ENCODE results near the gene FUT2. TPM values are rescaled to one million over a fixed set of nuclear protein-coding genes. Genes with fewer than 3 reads are reported as not detected.
"Not testable (repeated sequence)": the region's sequence is repeated elsewhere in the genome, so short reads cannot be mapped to it uniquely, and the experiment has no call there.

Gene FUT2
- total RNA-seq, 1 experiment from 2014 or later: not detected

DNA sequence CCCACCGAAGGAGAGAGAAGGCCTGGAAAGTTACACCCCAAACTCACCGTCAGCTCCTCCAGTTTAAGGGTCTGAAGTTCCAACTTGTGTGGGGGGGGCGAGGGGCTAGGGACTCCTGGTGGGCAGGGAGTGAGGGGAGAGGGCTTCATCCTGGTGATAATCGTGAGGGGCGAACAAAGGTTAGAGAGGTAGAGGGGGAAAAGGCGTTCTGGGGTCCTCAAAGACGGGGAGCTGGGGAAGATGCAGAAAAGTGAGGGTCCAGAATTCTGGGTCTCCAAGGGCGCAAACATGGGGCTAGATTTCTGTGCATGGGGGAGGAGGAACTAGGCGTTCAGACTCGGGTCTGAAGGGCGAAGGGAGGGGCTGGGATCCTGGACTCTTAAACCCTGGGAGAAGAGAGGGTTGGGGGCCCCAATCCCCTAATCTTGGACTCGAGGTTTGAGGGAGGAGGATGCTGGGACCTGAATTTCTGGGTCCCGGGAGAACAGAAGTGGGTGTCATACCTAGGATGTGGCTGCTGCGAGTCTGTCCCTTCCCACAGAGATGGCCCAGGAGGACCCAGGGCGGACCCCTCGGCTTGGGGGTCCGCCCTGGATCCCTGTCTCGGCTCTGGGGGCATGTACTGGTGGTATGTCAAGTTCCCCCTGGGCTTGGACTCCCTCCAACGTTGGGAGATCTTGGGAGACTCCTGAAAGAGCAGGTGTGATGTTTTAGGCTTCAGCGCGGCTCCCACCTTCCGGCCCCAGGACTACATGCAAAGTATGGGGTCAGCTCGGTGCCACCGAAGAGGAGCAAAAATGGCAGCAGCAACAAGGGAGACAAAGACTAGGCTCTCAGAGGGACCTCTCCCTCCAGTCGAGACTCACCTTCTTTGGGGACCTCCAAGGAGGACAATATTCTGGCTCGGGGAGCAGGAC is 19.2 kb downstream of the FUT2 start:
- peak overlapping the region; percentile 80 for H3K4me3 ChIP-seq (ENCODE audit: low read length)

DNA sequence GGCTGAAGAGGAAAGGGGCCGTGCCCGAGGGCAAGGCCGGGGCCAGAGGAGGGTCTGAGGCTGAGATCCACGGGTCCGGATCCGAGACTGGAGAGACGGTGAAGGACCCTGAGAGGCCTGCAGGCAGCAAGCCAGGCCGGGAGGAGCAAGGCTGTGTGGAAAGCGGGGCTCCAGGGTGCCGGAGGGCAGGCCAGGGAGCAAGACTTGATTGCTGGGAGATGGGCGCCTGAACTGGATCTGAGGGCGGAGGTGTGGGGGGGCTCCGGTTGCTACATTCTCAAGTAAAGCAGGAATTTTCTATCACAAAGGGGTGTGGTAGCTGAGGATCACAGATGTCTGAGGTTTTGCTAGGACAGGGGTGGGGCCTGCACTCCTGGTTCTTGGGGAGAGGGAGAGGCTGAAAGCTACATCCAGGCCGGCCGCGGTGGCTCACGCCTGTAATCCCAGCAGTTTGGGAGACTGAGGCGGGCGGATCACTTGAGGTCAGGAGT is 20.0 kb downstream of the FUT2 start:
- Histone ChIP-seq H3K9me3 (ENCODE audit: low read length) (peaks cover 5% of the 10 kb centered on the region), H3K9ac (ENCODE audit: low read length) (peak overlapping the region; percentile 96), H3K4me2 (ENCODE audit: low read depth, low read length, poor library complexity, severe bottlenecking) (peak overlapping the region; percentile 100), H3K4me3 (ENCODE audit: low read length) (peak overlapping the region; percentile 80; the same call in 1 of the 2 replicates), H3K9me2 (replicated peaks; ENCODE audit: insufficient read depth, low read length) (no peaks in the 10 kb centered on the region), H3K27me3 (ENCODE audit: low read length) (no peaks in the 10 kb centered on the region), H2AFZ (ENCODE audit: low read length) (no peak overlapping the region), H3K27ac (ENCODE audit: low read length) (no peak overlapping the region), H3K36me3 (ENCODE audit: insufficient read depth, low read length) (no peaks in the 10 kb centered on the region), H3K79me2 (ENCODE audit: low read length) (peaks cover 9% of the 10 kb centered on the region; the same call in 1 of the 2 replicates), H3K4me1 (ENCODE audit: low read length) (peaks cover 28% of the 10 kb centered on the region), H4K20me1 (ENCODE audit: insufficient read depth, low read depth, low read length) (no peaks in the 10 kb centered on the region)
- no peak for DNase-seq

More for the DNA sequence above, 19.2 kb downstream of the FUT2 start:
- H3K9ac ChIP-seq (ENCODE audit: low read length): peak overlapping the region; percentile 96
- peak overlapping the region; percentile 100 for H3K4me2 ChIP-seq (ENCODE audit: low read depth, low read length, poor library complexity, severe bottlenecking)
- peak overlapping the region; percentile 35 for H3K27ac ChIP-seq (ENCODE audit: low read length)
- DNase-seq: no peak
- H3K36me3 ChIP-seq (ENCODE audit: insufficient read depth, low read length): no peaks in the 10 kb centered on the region
- peaks cover 23% of the 10 kb centered on the region for H3K4me1 ChIP-seq (ENCODE audit: low read length)
- H3K79me2 ChIP-seq (ENCODE audit: low read length): peaks cover 9% of the 10 kb centered on the region; the same call in 1 of the 2 replicates
- peaks cover 5% of the 10 kb centered on the region for H3K9me3 ChIP-seq (ENCODE audit: low read length)
- peak overlapping the region; percentile 25; the same call in 1 of the 2 replicates for H2AFZ ChIP-seq (ENCODE audit: low read length)
- H3K27me3 ChIP-seq (ENCODE audit: low read length): no peaks in the 10 kb centered on the region
- no peaks in the 10 kb centered on the region for H3K9me2 ChIP-seq (replicated peaks; ENCODE audit: insufficient read depth, low read length)
- H4K20me1 ChIP-seq (ENCODE audit: insufficient read depth, low read depth, low read length): no peaks in the 10 kb centered on the region

DNA sequence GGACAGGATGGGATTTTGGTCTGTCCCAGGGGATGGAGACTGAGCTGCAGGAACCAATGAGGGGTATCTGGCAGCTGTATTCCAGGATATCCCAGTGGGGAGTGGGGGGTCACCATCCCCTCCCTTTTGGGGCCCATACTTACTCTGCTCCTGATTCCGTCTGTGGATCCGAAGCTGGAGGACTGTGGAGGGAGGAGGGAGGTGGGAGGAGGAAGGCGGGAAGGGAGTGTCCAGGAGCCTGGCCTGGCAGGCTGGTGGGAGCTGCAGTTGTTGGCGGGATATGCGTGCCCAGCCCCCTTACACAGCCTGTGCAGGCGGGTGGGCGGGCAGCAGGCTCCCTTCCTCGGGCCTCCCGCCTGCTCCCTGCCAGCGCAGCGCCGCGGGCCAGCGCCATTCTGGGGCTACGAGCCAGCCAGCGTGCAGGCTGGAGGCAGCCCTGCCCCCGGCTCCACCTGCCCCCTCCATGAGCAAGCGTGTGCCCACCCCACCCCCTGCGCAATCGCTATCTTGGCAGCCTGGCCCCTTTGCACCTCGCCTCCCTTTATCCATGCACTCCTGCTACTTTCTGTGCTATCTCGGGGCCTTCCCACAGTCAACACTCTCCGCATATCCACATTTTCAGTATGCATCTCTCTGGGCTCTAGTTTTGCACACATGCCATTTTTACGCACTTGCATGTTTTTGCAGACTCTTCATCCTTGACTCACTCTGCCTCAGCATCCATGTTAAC is 21.0 kb downstream of the FUT2 start:
- DNase-seq: no peak
- no peak overlapping the region for H3K27ac ChIP-seq (ENCODE audit: low read length)
- no peaks in the 10 kb centered on the region for H4K20me1 ChIP-seq (ENCODE audit: insufficient read depth, low read depth, low read length)
- no peak overlapping the region for H3K4me2 ChIP-seq (ENCODE audit: low read depth, low read length, poor library complexity, severe bottlenecking)
- H3K4me1 ChIP-seq (ENCODE audit: low read length): peaks cover 32% of the 10 kb centered on the region
- H3K36me3 ChIP-seq (ENCODE audit: insufficient read depth, low read length): no peaks in the 10 kb centered on the region
- H3K4me3 ChIP-seq (ENCODE audit: low read length): no peak overlapping the region
- no peak overlapping the region for H2AFZ ChIP-seq (ENCODE audit: low read length)
- H3K9me2 ChIP-seq (replicated peaks; ENCODE audit: insufficient read depth, low read length): no peaks in the 10 kb centered on the region
- H3K27me3 ChIP-seq (ENCODE audit: low read length): no peaks in the 10 kb centered on the region
- H3K9me3 ChIP-seq (ENCODE audit: low read length): no peaks in the 10 kb centered on the region
- H3K9ac ChIP-seq (ENCODE audit: low read length): no peak overlapping the region
- peaks cover 9% of the 10 kb centered on the region; the same call in 1 of the 2 replicates for H3K79me2 ChIP-seq (ENCODE audit: low read length)

DNA sequence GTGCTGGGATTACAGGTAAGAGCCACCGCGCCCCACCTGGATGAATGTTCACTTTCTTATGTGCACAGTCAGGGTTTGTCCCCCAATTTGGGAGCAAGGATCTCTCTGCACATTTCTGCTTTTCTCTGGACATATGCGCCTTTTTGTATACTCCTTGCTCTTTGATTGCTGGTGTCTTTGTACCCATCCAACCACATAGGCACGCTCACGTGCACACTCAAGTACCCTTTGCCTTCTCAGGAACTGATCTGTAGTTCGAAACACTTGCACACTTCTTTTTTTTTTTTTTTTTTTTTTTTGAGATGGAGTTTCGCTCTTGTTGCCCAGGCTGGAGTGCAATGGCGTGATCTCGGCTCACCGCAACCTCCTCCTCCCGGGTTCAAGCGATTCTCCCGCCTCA is 22.3 kb downstream of the FUT2 start:
- not testable (repeated sequence) for H3K4me3 ChIP-seq (ENCODE audit: low read length); H3K27ac ChIP-seq (ENCODE audit: low read length); H3K36me3 ChIP-seq (ENCODE audit: insufficient read depth, low read length); H3K79me2 ChIP-seq (ENCODE audit: low read length); H3K4me2 ChIP-seq (ENCODE audit: low read depth, low read length, poor library complexity, severe bottlenecking); H2AFZ ChIP-seq (ENCODE audit: low read length); H3K9me2 ChIP-seq (replicated peaks; ENCODE audit: insufficient read depth, low read length); H3K9ac ChIP-seq (ENCODE audit: low read length); DNase-seq; H4K20me1 ChIP-seq (ENCODE audit: insufficient read depth, low read depth, low read length); H3K9me3 ChIP-seq (ENCODE audit: low read length); H3K27me3 ChIP-seq (ENCODE audit: low read length)
- H3K4me1 ChIP-seq (ENCODE audit: low read length): peaks cover 27% of the 10 kb centered on the region

DNA sequence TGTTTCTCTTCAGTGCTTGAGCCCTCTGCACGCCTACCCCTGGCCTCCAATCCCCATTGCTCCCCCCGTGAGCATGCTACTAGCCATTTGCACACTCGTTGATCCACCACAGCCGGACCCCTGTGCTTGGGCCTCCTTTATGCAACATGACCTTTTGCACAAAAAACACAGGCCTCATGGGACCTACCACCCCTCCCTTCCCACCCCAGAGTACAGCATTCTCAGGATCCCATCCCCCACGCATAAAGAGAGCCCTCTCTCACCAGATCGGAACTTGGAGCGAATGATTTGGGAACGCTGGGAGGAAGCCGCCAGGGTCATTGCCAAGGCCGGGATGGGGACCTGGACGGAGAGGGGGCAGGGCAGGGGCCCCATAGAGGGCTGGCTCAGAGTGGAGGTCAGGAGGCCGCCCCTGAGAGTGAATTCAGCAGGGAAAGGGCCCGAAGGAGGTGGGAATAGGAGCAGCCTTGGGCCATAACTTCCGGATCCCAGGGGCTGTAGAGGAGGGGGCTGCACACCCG is 23.0 kb downstream of the FUT2 start:
- no peaks in the 10 kb centered on the region for H3K9me3 ChIP-seq (ENCODE audit: low read length)
- H3K9me2 ChIP-seq (replicated peaks; ENCODE audit: insufficient read depth, low read length): no peaks in the 10 kb centered on the region
- no peak for DNase-seq
- H4K20me1 ChIP-seq (ENCODE audit: insufficient read depth, low read depth, low read length): no peaks in the 10 kb centered on the region
- no peak overlapping the region for H2AFZ ChIP-seq (ENCODE audit: low read length)
- no peak overlapping the region for H3K4me2 ChIP-seq (ENCODE audit: low read depth, low read length, poor library complexity, severe bottlenecking)
- no peak overlapping the region for H3K9ac ChIP-seq (ENCODE audit: low read length)
- no peaks in the 10 kb centered on the region for H3K79me2 ChIP-seq (ENCODE audit: low read length)
- no peak overlapping the region for H3K27ac ChIP-seq (ENCODE audit: low read length)
- H3K4me3 ChIP-seq (ENCODE audit: low read length): no peak overlapping the region
- peaks cover 24% of the 10 kb centered on the region for H3K4me1 ChIP-seq (ENCODE audit: low read length)
- no peaks in the 10 kb centered on the region for H3K36me3 ChIP-seq (ENCODE audit: insufficient read depth, low read length)
- H3K27me3 ChIP-seq (ENCODE audit: low read length): no peaks in the 10 kb centered on the region

DNA sequence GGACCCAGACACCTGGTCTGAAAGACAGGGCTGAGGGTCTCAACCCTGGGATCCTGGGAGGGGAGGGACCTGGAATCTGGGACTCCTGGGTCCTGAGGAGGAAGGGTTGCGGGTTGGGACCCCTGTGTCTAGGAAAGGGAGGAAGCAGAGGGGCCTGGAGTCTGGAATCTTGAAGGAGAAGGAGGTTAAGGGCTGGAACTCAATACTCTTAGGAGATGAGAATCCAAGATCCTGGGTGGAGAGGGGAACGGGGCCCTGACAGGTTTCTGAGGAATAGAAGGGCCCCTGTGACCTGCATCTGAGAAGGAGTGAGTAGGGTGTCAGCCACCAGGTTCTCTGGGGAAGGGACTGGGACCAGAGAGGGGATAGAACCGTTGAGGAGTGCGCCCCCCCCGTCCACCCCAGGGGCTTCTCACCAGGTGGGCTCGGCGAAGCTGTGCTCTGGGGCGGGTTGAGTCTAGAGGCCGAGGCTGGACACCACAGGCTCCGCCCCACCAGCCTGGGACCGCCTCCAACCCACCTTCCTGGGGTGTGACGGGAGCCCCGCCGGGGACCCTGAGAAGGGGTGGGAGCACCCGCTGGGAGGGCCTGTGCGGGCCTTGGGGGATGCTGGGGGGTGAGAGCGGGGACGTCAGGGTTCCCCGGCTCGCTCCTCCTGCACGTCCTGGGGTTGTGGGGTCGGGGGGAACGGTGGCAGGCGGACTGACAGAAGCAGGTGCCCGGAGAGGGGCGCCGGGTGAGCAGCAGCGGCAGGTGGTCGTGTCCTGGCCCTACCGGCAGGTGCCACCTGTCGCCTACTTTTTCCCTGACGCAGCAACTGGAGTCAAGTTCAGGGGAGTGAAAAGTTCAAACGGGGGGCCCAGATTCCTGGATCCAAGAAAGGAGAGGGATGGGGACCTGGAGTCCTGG is 23.7 kb downstream of the FUT2 start, which contains the start of gene MAMSTR:
MAMSTR (minus strand) TSS at position 463 of the 909 bp plus-strand sequence. CDS start 694 bp downstream, outside the sequence.
- Histone ChIP-seq H3K9me3 (ENCODE audit: low read length) (no peaks in the 10 kb centered on the region), H3K4me2 (ENCODE audit: low read depth, low read length, poor library complexity, severe bottlenecking) (peak within 1 kb of the TSS; percentile 78), H4K20me1 (ENCODE audit: insufficient read depth, low read depth, low read length) (no peaks in the 10 kb centered on the region), H3K27me3 (ENCODE audit: low read length) (no peaks in the 10 kb centered on the region), H3K36me3 (ENCODE audit: insufficient read depth, low read length) (no peaks in the 10 kb centered on the region), H3K9ac (ENCODE audit: low read length) (peak within 1 kb of the TSS; percentile 71), H3K9me2 (replicated peaks; ENCODE audit: insufficient read depth, low read length) (no peaks in the 10 kb centered on the region), H2AFZ (ENCODE audit: low read length) (peak within 1 kb of the TSS; percentile 22; the same call in 1 of the 2 replicates), H3K4me1 (ENCODE audit: low read length) (peaks cover 23% of the 10 kb centered on the region), H3K4me3 (ENCODE audit: low read length) (peak within 1 kb of the TSS; percentile 66), H3K27ac (ENCODE audit: low read length) (peak within 1 kb of the TSS; percentile 62; the same call in 1 of the 2 replicates), H3K79me2 (ENCODE audit: low read length) (no peaks in the 10 kb centered on the region)
- no peak for DNase-seq

DNA sequence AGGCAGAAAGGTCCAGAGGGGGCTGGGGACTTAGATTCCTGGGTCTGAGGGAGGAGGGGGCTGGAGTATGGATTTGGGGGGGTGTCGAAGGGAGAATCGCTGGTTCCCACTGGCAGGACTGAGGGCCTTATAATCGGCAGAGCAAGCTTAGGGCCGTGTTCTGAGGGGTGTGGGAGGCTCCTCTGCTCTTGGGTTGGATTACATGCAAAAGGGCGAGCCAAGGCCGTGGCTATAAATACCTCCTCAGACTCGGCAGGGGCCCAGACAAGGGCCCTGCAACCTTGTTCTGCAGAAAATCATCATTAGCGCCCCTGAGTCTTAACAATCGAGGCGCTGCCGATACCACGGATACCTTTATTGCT is 24.5 kb downstream of the FUT2 start:
- Histone ChIP-seq H3K79me2 (ENCODE audit: low read length) (no peaks in the 10 kb centered on the region), H3K27ac (ENCODE audit: low read length) (peak overlapping the region; percentile 62; the same call in 1 of the 2 replicates), H3K36me3 (ENCODE audit: insufficient read depth, low read length) (no peaks in the 10 kb centered on the region), H2AFZ (ENCODE audit: low read length) (peak overlapping the region; percentile 22; the same call in 1 of the 2 replicates), H3K4me3 (ENCODE audit: low read length) (peak overlapping the region; percentile 66), H3K9me2 (replicated peaks; ENCODE audit: insufficient read depth, low read length) (no peaks in the 10 kb centered on the region), H3K4me1 (ENCODE audit: low read length) (peaks cover 16% of the 10 kb centered on the region), H3K27me3 (ENCODE audit: low read length) (no peaks in the 10 kb centered on the region), H3K4me2 (ENCODE audit: low read depth, low read length, poor library complexity, severe bottlenecking) (peak overlapping the region; percentile 78), H4K20me1 (ENCODE audit: insufficient read depth, low read depth, low read length) (no peaks in the 10 kb centered on the region), H3K9ac (ENCODE audit: low read length) (peak overlapping the region; percentile 71), H3K9me3 (ENCODE audit: low read length) (no peaks in the 10 kb centered on the region)
- DNase-seq: no peak

Data from Karpas-422 (cell line).